ENCODE data around the gene CTSA.
"Not testable (repeated sequence)": the region's sequence is repeated elsewhere in the genome, so short reads cannot be mapped to it uniquely, and the experiment has no call there.

Gene CTSA

DNA sequence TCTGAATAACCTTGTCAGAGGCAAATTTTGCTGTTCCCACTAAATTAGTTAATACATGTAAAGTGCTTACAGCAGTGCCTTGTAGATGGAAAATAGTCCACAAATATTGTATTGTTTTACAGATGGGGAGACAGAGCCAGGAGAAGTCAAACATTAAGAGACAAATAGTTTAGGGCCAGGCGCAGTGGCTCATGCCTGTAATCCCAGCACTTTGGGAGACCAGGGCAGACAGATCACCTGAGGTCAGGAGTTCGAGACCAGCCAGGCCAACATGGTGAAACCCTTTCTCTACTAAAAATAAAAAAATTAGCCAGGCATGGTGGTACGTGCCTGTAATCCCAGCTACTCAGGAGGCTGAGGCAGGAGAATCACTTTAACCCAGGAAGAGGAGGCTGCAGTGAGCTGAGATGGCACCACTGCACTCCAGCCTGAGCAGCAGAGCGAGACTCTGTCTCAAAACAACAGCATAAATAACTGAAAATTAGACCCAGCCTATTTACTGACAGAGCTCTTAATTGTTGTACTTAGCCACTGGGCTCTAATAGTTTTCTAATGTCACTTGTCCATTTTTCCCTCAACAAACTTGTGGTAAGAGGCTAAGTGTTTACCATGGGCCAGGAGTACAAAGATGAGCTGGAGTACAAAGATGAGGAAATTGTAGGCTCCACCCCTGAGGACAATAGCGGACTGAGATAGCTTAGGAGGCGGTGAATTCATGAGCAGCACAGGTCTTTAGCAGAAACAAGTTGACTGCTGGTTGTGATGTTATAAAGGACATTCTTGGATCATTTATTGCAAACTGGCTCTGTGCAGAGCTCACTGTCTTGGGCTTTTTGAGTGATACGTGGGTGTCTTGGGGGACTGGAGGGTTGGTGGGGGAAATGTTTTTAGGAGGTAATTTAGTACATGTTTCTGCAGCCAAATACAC lies 27.3 kb upstream of the CTSA start:
- in situ Hi-C loops (cut with MboI; ENCODE audit: low sequenced_read_pairs), result no loop called here

DNA sequence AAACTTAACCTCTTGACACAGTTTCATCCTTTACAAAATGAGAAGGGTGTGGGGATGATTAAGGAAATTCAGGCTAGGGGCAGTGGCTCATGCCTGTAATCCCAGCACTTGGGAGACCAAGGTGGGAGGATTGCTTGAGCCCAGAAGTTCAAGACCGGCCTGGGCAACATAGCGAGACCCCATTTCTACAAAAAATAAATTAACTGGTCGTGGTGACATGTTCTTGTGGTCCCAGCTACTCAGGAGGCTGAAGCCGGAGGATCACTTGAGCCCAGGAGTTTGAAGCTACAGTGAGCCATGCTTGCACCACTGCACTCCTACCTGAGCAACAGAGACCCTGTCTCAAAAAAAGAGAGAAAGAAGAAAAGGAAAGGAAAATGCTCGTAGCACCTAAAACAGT lies 24.7 kb upstream of the CTSA start:
- in situ Hi-C loops (cut with MboI; ENCODE audit: low sequenced_read_pairs), result no loop called here

DNA sequence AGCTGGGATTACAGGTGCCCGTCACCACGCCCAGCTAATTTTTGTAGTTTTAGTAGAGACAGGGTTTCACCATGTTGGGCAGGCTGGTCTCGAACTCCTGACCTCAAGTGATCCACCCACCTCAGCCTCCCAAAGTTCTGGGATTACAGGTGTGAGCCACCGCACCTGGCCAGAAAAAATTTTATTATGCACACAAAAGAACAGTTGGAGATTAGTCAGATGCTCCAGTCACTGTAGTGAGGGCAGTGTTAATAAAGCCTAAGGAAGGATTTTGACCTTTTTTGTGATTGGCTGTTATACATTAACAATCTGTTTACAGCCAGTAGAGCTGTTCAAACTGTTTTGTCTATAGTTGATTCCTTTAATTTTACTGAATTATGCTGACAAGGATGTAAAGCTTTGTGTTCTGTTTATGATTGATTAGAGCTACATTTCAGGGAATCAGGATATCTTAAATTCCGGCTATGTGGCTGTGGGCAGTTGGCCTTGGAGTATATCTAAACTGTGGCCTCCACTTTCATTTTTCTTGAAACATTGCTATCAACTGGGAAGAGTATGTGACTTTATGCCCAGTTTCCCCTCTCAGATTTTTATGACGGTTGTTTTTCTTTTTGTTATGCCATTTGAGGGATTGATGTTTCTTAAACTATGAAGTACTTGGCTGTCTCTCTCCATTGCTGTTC lies 23.9 kb upstream of the CTSA start:
- in situ Hi-C loops (cut with MboI; ENCODE audit: low sequenced_read_pairs), result no loop called here

DNA sequence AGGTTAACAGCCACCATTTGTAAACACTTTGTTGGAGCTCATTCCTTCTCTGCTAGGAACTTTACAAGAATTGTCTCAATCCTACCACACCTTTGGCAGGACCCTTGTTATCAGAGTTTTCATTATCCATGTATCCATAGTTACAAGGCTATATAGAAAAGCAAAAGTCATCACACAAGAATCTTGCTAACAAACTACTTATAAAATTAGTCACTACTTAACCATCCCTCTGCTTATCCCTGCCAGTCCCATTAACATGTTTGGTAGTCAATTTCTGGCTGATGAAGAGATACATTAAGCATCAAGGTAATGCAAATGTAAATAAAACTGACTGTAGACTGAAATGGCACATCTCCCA lies 23.3 kb upstream of the CTSA start:
- in situ Hi-C loops (cut with MboI; ENCODE audit: low sequenced_read_pairs), result no loop called here

DNA sequence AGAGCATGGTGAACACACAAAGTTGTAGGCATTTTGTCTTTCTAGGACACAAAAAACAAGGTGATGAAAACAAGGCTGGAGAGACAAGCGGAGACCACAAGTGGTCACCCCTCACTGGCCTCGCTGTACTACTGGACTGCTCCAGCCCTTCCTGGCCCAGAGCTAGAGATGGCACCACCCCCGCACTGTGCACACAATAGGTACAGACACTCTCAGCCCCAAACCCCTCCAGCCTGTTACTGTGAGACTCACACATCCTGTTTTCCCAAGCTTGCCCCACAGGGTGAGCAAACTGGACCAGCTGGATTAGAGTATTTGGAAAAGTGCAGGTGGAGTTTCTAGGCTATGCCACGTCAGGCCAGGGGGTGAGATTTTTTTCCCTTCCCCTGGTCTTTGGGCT lies 18.5 kb upstream of the CTSA start:
- in situ Hi-C loops (cut with MboI; ENCODE audit: low sequenced_read_pairs), result no loop called here

DNA sequence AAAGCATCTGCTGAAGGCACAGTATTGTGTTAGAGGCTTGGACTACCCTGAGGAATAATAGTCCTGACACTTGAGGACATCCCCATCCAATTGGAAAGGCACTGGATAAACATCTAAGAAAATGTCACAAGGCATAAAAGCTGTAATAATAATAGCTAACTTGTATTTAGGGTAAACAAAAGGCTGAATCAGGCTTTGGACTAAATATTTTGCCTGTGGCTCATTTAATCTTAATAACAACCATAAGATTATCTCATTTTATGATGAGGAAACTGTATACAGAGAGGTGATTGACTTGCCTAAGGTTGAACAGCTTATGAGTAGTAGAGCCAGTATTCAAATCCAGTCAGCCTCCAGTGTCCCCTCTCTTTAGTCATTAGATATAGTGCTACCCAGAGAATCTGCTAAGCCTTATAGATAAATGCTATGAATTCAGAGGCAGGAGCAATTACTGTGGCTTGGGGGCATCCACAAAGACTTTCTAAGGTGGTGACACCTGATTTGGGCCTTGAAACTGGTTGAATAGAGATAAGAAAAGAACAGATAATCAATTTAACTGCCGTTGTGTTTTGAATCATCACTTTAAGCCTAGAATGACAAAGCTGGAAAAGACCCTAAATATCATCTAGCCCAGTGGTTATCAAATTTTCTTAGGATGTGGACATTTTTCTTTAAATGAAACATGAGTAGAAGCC lies 17.6 kb upstream of the CTSA start:
- in situ Hi-C loops (cut with MboI; ENCODE audit: low sequenced_read_pairs), result no loop called here

DNA sequence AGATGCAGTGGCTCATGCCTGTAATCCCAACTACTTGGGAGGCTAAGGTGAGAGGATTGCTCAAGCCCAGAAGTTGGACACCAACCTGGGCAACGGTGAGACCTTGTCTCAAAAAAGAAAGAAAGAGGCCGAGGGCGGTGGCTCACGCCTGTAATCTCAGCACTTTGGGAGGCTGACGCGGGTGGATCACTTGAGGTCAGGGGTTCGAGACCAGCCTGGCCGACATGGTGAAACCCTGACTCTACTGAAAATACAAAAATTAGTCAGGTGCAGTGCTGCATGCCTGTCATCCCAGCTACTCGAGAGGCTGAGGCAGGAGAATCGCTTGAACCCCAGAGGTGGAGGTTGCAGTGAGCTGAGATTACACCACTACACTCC lies 17.0 kb upstream of the CTSA start:
- in situ Hi-C loops (cut with MboI; ENCODE audit: low sequenced_read_pairs), result not testable (repeated sequence)

DNA sequence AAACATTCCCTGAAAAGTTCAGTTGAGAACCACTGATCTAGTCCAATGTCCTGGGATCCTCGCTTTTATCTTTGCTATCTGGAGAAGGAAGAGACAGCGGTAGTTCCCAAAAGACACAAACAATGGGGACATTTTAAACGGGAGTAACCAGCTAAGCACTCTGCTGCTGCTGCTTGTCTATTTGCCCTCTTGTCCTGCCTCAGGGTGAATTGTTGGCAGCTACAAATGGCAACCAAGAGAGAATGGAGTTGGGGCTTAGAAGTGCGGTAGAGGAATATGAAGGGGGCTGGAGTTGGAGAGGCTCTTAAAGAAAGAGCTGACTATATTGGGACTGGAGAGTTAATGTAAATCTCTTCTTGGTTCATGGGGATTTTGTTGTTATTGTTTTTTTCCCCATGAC lies 16.6 kb upstream of the CTSA start:
- in situ Hi-C loops (cut with MboI; ENCODE audit: low sequenced_read_pairs), result no loop called here

DNA sequence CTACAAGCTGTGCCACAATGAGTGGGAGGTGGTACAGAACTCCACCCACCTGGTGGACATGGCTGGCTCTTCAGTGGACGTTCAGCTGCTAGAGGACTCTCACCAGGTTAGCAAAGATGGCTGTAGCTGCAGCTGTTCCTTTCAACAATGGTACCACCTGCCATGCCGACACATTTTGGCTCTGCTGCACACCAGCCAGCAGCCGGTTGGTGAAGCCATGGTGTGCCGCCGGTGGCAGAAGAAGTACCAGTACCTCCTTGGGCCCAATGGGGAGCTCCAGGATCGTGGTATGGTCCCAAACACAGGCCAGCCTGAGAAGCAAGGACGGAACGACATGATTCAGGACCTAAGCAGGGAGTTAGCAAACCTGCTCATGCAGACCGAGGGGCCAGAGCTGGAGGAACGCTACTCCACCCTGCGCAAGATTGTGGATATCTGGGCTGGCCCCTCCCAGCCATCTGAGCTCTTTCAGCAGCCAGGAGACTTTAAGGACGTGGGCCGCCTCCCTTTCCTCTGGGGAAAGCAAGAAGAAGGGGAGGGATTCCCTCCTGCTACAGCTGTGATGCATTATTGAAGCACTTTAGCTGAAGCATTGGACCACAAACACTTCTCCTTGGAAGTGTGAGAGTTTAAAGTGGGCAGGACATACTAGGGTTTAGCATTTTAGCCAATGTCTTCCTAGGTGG lies 12.9 kb upstream of the CTSA start:
- in situ Hi-C loops (cut with MboI; ENCODE audit: low sequenced_read_pairs), result no loop called here

DNA sequence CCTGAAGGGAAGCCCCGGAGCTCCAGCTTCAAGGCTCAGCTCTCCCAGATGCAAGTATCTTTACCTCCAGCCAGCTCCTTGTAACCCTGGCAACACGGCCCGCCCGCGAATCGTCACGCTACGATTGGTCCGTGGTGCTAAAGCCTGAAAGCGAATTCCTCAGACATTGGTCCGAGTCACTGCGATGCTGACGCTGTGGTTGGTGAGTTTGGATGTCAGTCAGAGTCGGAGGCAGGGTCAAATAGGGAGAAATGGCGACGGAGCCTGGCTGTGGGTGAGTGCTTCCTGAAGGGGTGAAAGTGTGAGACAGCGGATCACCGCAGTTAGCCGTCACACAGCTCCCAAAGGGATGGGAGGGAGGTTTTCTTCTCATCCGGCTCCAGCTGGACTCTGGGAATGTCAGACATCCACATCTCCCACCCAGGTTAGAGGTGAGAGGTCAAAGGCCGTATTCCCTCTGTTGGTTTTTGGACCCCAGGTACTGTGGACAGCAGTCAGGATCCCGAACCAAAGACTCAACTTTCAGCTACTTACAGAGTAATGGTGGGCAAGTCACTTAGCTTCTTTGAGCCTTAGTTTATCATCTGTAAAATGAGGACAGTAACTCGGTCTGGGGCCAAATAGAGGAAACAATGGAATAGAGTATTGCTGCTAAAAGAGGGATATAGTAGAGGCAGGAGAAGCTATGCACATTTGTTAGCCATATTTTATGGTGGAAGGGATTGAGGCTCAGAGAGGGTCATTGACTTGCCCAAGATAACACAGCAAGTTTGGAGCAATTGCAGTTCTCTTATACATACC lies 9.9 kb upstream of the CTSA start, which contains the start of gene ZSWIM1:
Gene ZSWIM1, plus strand, starts transcription at position 240 of the 801 bp plus-strand sequence. CDS start 1,366 bp downstream, outside the sequence.
- in situ Hi-C loops (cut with MboI; ENCODE audit: low sequenced_read_pairs), result no loop called here

DNA sequence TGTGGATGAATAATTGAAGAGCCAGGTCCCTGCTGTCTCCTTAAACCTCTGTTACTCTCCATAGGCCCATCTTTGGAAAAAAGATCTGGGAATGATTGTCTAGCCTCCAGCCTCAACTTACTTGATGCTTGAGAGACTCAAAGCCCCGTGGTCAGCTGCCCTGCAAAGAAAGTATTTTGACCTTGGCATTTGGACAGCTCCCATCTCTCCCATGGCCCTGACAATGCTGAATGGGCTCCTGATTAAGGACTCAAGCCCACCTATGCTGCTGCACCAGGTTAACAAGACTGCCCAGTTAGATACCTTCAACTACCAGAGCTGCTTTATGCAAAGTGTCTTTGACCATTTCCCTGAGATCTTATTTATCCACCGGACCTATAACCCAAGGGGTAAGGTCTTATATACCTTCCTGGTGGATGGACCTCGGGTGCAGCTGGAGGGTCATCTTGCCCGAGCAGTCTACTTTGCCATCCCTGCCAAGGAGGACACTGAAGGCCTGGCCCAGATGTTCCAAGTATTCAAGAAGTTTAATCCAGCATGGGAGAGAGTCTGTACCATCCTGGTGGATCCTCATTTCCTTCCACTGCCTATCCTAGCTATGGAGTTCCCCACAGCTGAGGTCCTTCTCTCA lies 8.6 kb upstream of the CTSA start:
- in situ Hi-C loops (cut with MboI; ENCODE audit: low sequenced_read_pairs), result no loop called here

DNA sequence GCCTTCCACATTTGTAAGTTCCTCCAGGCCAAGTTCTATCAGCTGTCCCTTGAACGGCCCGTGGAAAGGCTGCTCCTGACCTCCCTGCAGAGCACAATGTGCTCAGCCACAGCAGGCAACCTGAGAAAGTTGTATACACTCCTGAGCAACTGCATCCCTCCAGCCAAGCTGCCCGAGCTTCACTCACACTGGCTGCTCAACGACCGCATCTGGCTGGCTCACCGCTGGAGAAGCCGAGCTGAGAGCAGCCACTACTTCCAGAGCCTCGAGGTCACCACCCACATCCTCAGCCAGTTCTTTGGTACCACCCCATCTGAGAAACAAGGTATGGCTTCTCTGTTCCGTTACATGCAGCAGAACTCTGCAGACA lies 8.1 kb upstream of the CTSA start:
- in situ Hi-C loops (cut with MboI; ENCODE audit: low sequenced_read_pairs), result no loop called here

DNA sequence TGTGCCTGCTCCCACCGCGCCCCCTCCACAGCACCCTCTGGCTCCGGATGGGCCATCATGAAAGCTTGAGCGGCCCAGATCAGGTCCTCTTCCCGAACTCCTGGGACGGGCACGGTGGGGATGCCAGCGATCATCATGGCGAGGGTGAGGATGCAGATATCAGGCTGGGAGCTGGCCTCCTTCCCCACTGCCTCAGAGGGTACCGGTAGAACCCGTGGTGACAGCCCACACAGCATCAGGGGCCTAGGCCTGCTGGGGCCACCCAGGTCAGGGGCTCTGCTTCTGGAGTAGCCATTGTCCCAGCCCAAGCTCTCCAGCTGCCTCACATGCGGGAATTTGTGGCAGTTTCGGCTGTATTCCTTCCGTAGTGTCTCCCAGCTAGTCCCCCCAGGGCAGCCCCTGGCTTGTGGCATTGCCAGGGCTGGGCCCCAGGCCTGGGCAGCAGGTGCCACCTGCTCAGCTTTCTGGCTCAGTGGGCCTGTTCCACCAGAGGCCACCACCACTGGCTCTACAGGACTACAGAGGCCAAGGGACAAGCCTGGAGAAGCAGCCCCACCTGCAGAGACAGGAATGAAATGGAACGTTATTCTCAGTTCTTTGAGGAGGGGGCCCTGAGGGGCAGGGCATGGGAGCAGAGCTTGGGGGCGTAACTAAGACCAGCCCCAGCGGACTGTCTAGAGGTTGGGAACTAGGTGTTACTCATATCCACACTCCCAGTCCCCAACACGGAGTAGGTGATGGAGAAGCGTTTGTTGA lies 4.4 kb upstream of the CTSA start:
- in situ Hi-C loops (cut with MboI; ENCODE audit: low sequenced_read_pairs), result no loop called here

DNA sequence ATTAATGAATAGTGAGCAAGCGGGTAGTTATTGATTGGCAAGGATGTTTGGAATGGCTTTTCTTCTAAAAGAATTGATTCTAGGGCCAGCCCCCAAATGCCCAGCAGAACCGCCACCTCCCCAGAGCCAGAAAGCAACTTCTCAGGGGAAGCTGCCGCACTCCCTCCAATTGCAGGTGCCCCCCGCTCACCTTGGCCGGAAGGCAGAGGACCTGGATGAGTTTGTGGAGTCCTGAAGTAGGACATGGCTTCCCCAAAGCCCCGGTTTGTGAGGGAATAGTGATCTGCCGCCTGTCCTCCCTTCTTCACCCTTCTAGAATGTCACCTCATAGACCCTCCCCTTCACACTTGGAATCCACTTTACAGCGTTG lies 3.8 kb upstream of the CTSA start, which contains the start of gene SPATA25:
Gene SPATA25, minus strand, starts transcription at position 277 of the 370 bp plus-strand sequence. Its CDS starts 32 bp downstream, at position 245.
- in situ Hi-C loops (cut with MboI; ENCODE audit: low sequenced_read_pairs), result no loop called here

DNA sequence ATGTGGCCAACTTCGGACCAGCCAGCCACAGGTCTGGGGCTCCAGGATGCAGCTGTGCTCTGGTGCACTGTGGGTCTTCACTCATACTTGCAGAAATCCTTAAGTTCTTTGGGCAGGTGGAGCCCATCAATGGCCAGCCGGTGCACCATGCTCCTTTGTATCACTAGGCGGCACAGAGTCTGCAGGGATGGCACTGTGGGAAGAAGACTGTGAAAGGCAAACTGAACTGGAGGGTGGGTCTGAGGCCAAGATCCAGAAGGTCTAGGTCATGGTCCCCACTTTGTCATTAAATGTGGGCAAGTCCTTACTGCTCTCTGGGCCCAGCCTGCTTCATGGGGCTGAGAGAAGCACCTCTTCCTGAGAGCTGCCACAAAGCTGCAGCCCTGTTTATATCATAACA lies 2.5 kb upstream of the CTSA start:
- in situ Hi-C loops (cut with MboI; ENCODE audit: low sequenced_read_pairs), result no loop called here

DNA sequence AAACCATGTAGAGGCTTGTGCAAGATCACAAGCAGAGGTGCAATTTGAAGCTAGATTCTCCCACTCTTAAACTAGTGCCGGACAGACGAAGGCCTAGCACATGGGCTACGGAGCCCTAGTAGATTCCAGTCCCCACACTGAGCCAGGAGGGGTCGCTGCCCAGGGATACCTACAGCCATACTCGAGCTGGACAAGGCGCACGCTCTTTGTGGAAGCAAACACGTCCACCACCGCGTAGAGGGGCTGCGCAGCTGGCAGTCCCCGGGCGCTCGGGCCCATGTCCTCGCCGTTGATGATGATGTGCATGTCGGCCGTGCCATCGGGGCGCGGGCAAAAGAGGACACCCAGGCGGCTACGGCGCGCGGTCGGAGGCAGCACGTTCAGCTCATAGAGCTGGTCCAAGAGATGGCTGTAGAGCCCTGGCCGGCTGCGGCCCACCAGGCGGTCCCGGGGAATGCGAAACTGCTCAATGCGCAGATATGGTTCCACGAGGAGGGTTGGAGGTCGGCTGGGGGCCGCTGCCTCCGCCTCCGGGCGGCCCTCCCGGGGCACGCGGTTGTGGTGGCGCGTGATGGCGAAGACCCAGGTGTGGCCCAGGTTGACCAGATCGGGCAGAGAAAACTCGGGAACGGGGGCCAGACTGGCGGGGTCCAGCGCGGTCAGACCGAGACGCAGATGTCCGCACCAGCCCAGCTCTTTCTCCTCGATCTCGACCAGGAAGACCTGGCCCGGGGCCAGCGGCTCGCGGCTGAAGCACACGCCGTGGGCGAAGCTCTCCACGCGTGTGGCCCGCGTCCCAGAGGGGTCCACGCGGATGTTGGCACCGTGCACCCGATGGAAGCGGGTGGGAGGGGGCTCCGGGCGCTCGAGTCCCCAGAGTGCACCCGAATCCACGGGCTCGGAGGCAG lies 804 bp upstream of the CTSA start:
- in situ Hi-C loops (cut with MboI; ENCODE audit: low sequenced_read_pairs), result no loop called here

DNA sequence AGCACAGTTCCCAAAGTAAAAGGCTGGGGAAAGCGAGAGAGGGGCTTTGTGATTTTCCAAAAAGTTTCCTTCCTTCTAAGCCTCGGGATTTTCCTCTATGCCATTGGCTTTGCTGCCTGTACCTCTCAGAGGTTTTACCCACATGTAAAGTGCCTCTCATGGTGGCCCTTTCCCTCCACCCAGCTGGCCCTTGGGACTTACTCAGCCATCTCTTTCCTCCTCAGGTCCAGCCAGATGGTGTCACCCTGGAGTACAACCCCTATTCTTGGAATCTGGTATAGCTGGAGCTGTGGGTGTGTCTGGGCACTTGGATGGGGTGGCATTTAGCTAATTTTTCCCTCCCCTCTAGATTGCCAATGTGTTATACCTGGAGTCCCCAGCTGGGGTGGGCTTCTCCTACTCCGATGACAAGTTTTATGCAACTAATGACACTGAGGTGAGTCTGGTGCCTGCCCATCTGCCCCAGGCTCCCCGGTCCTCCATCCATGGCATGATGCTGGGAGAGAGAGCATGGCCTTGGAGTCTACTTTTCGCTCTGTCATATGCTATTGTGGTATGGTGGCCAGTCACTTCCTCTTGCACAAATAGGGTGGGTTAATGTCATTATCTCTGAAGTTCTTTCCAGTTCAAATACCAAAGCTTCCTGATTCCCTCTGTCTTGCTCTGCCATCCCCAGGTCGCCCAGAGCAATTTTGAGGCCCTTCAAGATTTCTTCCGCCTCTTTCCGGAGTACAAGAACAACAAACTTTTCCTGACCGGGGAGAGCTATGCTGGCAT lies 1.1 kb downstream of the CTSA start:
- in situ Hi-C loops (cut with MboI; ENCODE audit: low sequenced_read_pairs), result no loop called here
